Loucy (cell line): ENCODE data around the gene PITX2.

Experiments
- EZH2phosphoT487 ChIP-seq: fragments of 200-600 bp; IDR thresholded peaks from 2 replicates; pipeline ENCODE4 v1.6.1; 2018; ENCODE audit warnings: antibody characterized with exemption, mild to moderate bottlenecking, moderate library complexity, borderline replicate concordance
- TF ChIP-seq, protein P1 (sequence below): fragments of 200-600 bp; sonication (generic); conservative IDR thresholded peaks from 2 replicates; pipeline ENCODE4 v1.5.1; 2014; ENCODE audit warnings: mild to moderate bottlenecking, antibody characterized with exemption, low read length

DNA sequence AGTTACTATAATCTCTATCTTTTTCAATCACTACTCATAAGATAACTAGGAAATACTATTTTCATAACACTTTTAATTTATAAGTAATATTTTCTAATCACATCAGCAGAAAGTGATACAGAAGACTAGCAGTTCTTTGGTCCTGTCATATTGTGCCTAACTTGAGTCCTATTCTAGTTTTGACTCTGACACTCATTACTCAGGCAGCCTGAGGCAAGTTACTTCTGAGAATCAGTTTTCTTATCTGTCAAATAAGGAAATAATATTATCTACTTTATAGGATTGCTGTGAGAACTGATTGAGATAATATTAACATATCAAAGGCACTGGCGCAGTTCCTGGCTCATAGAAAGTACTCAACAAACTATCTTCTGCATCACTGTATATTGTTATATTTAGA, 17.8 kb downstream of the PITX2 start:
- TF ChIP-seq, protein P1, sequence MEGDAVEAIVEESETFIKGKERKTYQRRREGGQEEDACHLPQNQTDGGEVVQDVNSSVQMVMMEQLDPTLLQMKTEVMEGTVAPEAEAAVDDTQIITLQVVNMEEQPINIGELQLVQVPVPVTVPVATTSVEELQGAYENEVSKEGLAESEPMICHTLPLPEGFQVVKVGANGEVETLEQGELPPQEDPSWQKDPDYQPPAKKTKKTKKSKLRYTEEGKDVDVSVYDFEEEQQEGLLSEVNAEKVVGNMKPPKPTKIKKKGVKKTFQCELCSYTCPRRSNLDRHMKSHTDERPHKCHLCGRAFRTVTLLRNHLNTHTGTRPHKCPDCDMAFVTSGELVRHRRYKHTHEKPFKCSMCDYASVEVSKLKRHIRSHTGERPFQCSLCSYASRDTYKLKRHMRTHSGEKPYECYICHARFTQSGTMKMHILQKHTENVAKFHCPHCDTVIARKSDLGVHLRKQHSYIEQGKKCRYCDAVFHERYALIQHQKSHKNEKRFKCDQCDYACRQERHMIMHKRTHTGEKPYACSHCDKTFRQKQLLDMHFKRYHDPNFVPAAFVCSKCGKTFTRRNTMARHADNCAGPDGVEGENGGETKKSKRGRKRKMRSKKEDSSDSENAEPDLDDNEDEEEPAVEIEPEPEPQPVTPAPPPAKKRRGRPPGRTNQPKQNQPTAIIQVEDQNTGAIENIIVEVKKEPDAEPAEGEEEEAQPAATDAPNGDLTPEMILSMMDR, result no peak
- no peak for TF ChIP-seq EZH2phosphoT487
